ENCODE results near the gene ST3GAL5.

The ST3GAL5 gene

GRCh38 chr2:85864654-85865053 lies 24.1 kb downstream of the ST3GAL5 start:
- TF ChIP-seq CTCF (IDR thresholded peaks at IDR 0.05; ENCODE audit: low read depth, low read length, missing control alignments), result no peak
- no peak for DNase-seq (ENCODE audit: extremely low read depth, low read depth)
- no peak overlapping the region for H3K4me3 ChIP-seq (replicated peaks; ENCODE audit: low read depth, low read length)

- TF ChIP-seq CTCF (IDR thresholded peaks at IDR 0.05; ENCODE audit: low read depth, low read length, missing control alignments), result no peak
- no peak for DNase-seq (ENCODE audit: extremely low read depth, low read depth)
- no peak overlapping the region for H3K4me3 ChIP-seq (replicated peaks; ENCODE audit: low read depth, low read length)
These were observed 26.4 kb downstream of the ST3GAL5 start for GRCh38 chr2:85862426-85862825.

GRCh38 chr2:85861650-85862049 lies 27.1 kb downstream of the ST3GAL5 start:
- H3K4me3 ChIP-seq (replicated peaks; ENCODE audit: low read depth, low read length), result no peak overlapping the region
- no peak for DNase-seq (ENCODE audit: extremely low read depth, low read depth)
- TF ChIP-seq CTCF (IDR thresholded peaks at IDR 0.05; ENCODE audit: low read depth, low read length, missing control alignments), result no peak

GRCh38 chr2:85861180-85861579 lies 27.6 kb downstream of the ST3GAL5 start:
- TF ChIP-seq CTCF (IDR thresholded peaks at IDR 0.05; ENCODE audit: low read depth, low read length, missing control alignments), result no peak
- no peak for DNase-seq (ENCODE audit: extremely low read depth, low read depth)
- no peak overlapping the region for H3K4me3 ChIP-seq (replicated peaks; ENCODE audit: low read depth, low read length)

- no peak for TF ChIP-seq CTCF (IDR thresholded peaks at IDR 0.05; ENCODE audit: low read depth, low read length, missing control alignments)
- no peak for DNase-seq (ENCODE audit: extremely low read depth, low read depth)
- no peak overlapping the region for H3K4me3 ChIP-seq (replicated peaks; ENCODE audit: low read depth, low read length)
These were observed 29.9 kb downstream of the ST3GAL5 start for GRCh38 chr2:85858841-85859240.

- H3K4me3 ChIP-seq (replicated peaks; ENCODE audit: low read depth, low read length), result no peak overlapping the region
- no peak for TF ChIP-seq CTCF (IDR thresholded peaks at IDR 0.05; ENCODE audit: low read depth, low read length, missing control alignments)
- DNase-seq (ENCODE audit: extremely low read depth, low read depth), result no peak
These were observed 33.9 kb downstream of the ST3GAL5 start for GRCh38 chr2:85854897-85855296.

GRCh38 chr2:85854166-85854509 lies 34.7 kb downstream of the ST3GAL5 start:
- TF ChIP-seq CTCF (IDR thresholded peaks at IDR 0.05; ENCODE audit: low read depth, low read length, missing control alignments), result no peak
- DNase-seq (ENCODE audit: extremely low read depth, low read depth), result no peak
- H3K4me3 ChIP-seq (replicated peaks; ENCODE audit: low read depth, low read length), result no peak overlapping the region
